HG03097 (cell line): ENCODE results near the gene RAB36.

Experiments
- ATAC-seq: cut with Tn5 transposase; IDR thresholded peaks from one replicate; pipeline ENCODE4 v1.9.1; 2021; ENCODE audit not compliant: unreplicated experiment, low FRiP score

The RAB36 gene

DNA sequence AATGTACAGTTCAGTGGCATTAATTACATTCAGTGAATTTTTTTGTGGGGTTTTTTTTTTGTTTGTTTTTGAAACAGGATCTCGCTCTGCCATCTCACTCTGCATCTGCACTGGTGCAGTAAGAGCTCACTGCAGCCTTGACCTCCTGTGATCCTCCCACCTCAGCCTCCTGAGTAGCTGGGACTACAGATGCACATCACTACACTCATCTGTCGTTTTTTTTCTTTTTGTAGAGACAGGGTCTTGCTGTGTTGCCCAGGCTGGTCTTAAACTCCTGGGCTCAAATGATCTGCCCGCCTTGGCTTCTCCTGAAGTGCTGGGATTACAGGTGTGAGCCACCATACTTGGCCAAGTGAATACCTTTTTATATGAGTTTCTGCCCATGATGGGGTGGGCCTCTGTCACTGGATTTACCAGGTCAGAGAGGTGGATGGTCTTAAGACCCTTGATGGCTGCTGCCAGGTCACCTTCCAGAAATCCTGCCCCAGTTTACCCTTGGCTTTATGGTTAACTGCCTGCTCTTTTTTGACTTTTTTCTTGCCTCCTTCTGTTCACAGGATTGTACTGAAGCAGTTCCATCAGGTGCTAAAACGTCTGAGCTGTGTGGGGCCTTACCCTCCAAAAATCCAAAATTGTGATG is 57.7 kb downstream of the RAB36 start:
- no peak for ATAC-seq

DNA sequence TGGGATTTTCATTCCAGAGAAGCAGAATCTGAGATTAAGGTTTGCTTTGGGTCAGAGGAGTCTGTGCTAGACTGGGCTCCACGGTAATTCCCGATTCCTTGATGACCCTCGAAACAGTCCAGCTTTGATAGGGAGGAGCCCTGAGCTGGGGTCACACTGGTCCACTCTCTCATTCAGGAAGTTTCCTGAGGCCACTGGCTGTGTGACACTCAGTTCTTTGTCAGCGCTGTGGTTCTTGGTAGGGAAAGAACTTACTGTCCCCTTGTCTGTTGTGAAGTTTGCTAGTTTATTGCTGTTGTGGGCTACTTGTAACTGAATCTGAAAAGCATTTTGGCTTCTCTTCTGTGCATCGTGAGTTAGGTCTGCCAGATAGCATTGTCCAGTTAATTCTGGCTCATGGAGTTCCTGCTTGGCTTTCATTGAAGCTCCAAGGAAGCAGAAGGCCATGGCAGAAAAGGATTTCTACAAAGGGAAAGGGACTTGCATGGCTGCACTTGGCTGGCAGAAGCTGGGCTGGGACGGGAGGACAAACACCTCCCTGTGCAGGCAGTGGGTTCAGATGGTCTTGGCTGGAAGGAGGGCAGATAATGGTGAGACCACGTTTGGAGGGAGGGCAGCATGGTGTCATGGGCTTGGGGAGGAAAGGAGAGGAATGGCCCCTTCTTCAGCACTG is 58.3 kb downstream of the RAB36 start:
- no peak for ATAC-seq

DNA sequence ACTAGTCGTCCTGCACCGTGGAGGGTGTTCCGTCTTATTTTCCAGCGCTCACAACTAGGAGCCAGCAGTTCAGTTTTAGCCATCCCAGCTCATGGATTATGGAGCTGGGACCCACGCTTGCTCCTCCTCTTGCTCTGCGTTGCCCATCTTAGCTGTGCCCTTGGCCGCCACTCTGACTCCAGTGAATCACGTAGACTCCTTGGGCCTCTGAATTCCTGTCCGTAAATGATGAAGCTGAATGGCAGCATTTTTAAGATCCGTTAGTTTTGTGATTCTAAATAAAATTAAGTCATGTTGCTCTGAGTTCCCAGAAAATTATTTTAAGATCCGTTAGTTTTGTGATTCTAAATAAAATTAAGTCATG is 58.8 kb downstream of the RAB36 start:
- no peak for ATAC-seq

DNA sequence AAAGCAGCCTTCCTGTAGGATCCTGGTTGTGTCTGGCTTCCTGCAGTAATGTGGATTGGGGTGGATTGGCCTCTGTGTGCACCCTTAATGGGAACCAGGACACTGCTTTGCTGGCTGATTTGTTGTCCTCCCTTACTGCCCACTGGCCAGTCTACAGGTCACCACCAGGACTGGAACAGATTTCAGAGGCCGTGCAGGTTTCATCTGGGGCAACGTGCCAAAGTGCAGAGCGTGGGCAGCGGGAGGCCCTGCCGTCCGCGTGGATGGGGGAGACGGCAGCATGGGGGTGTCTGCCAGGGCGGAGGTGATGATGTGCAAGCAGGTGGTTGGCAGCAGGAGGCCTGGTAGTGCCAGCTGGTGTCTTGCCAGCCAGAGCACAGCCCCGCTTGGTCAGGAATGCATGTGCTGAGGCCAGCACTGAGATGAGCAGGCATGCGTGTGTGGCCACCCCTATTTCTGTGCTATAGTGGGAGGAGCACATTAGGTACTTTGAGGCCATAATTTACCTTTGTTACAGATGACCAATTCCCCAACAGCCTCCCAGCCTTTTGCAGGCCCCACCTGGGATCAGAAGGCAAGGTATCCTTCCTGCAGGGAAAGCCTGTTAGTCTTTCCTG is 59.4 kb downstream of the RAB36 start:
- no peak for ATAC-seq

DNA sequence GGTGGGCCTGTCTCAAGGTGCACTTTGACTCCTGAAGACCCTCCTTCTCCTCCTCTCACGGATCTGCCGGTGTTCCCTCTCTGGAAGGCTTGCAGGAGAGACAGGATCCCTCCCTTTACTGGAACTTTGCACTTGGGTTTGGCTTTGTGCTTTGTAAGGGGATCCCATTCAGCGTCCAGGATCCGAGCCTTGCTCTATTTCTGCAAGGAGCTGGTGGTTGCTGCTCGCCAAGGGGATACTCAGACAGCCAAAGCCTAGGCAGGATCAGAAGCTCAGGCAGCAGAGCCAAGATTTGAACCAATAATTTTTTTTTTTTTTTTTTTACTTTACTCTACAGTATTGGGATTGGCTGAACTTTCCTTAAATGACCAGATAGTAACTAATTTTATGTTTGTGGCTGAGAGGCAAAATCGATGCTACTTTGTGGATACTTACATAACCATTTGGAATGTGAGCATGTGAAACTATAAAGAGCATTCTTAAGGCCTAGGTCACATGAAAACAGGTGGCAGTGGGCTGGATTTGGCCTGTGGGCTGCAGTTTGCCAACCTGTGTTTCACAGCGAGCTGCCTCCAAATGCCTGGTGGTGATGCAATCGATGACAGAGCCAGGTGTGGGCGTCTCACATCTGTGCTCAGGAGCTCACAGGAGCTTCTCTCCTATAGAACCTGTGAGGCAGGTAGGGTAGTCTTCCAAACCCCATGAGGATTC is 60.2 kb downstream of the RAB36 start:
- ATAC-seq: no peak

DNA sequence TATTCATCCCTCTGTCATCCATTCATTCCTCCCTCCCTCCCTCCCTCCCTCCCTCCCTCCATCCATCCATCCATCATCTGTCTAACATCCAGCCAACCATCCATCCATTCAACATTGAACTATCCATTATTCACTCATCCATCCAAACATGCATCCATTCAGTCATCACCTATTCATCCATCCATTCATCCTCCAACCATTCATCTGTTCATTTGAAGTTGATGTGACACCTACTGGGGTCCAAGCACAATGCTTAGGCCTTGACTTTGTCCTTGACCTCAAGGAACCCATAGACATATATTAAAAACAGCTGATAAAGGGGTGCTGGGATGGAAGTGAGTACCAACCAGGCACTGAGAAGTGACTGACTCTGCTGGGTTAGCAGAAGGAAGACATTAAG is 61.6 kb downstream of the RAB36 start:
- no peak for ATAC-seq

DNA sequence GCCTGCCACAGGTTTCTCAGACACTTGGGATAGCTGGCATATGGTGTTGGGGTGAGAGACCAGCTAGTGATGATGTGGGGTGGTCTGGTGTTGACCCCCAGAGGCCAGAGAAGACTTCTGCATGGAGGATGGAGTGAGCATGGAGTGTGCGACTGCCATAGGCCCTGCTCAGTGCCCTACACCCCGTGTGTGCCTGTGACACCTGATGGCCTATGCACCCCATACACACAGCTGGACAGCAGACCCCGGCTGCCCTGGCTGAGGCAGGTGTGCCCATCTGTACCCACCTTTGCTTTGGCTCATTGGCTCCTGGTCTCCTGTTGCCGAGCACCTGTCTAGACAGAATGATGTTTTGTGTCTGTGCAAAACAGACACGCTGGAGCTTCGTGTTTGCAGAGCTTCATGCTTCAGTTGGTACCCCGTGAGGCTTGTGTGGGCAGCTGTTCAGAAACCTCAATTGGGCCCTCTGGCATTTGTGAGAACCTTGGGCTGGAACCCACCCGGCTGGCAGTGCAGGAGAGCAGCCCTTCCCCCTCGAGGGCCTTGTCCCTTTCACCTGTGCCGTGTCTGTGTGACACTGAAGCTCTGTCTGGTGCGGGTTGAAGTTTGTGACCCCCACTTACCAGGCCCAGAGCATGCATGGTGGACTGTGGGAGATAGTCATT is 62.6 kb downstream of the RAB36 start:
- ATAC-seq: no peak

DNA sequence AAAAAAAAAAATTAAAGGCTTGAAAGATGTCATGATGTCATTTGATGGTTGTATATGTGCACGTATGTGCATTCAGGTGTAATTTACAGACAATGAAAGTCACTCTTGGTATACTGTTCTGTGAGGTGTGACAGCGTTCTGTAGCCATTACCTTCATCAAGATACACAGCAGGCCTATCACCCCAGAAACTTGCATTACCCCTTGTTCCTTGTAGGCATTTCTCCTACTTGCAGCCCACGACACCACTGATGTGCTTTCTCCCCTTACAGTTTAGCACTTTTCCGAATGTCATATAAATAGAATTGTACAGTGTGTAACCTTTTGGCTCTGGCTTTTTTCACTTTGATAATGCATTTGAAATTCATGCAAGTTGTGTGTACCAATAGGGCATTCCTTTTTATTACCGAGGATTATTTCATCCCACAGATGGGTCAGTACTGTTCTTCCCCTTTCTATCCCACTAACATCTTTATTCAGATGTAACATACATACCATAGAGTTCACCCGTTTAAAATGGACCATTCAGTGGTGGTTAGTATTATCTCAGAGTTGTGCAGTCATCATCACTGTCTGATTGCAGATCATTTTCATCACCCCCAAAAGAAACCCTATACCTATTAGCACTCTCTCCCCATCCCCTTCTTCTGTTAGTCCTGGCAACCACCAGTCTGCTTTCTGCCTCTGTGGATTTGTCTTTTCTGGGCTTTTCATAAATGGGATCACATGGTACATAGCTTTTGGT is 65.3 kb downstream of the RAB36 start:
- no peak for ATAC-seq

DNA sequence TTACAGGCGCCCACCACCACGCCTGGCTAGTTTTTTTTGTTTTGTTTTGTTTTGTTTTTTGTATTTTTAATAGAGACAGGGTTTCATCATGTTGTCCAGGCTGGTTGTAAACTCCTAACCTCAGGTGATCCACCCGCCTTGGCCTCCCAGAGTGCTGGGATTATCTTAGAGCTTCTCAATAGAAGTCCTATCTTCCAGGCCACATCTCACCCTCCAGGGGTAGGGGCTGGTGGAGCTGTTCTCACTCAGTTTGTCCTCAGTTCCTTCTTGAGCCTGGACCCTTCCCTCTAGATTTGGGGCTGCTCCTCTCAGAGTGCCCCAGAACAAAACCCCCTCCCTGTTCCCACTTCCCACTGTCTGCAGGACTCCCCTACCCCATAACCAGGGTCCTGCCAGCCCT is 66.3 kb downstream of the RAB36 start:
- no peak for ATAC-seq

DNA sequence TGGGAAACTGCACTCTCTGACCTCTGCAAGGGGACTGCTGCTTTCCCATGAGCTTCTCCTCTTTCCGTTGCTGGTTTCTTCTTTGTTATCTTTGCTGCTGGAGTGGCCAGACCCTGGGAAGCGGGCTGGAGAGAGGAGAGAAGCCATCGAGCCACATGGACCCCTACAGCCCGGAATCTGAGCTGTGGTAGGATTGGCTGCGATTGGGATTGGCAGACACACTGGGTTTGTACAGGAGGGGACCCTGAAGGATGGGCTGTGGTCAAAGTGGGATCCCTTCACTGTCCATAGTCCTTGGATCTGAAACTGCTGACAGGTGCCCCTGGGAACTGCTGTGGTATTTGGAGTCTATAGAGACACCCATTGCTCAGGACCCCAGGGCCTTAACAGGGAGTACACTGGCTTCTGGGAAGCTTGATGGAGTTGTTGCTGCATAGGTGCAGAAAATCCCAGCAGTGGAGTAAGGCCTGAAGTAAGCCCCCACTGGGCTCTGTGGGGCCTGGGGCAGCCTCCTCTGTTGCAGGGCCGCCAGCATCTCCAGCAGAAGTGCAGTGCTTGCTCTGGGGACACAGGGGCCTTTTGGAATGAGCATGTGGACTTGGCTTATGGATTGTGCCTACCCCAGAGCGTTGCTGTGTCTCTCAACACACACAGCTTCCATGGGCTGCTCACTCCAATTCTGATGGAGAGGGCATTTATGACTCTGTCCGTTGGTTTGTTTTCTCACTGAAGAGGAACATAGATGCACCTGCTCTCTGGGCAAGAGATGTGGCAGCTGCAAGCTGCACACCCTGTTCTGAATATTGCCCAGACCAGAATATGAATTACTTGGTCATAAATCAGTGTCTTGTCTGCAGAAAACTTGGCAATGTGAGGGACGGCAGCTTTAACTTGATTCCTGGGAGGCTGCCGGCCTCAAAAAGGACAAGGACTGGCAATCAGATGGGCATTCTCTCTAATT is 67.1 kb downstream of the RAB36 start:
- no peak for ATAC-seq

DNA sequence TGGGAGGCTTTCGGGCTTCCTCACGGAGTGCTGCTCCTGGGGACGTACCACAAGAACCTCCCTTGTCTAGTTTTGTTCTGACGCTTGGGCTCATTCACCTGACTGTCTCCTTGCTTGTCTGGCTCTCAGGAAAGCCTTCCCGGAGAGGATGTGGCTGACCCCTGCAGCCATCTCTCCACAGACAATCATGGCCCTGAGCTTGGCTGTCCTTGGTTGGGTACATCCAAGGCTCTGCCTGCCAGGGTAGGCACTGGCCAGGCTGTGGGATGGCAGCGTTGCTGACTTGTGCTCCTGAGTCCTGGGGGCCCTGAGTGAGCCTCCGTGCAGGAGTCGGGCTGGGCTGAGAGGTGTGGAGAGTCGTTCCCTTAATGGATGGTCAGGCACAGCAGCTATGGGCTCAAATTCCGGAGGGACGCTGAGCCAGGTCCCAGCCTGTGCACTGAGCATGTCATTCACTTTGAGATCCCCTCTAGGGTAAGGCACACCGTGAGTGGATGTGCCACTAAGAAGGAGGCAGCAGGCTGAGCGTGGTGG is 67.8 kb downstream of the RAB36 start:
- no peak for ATAC-seq

DNA sequence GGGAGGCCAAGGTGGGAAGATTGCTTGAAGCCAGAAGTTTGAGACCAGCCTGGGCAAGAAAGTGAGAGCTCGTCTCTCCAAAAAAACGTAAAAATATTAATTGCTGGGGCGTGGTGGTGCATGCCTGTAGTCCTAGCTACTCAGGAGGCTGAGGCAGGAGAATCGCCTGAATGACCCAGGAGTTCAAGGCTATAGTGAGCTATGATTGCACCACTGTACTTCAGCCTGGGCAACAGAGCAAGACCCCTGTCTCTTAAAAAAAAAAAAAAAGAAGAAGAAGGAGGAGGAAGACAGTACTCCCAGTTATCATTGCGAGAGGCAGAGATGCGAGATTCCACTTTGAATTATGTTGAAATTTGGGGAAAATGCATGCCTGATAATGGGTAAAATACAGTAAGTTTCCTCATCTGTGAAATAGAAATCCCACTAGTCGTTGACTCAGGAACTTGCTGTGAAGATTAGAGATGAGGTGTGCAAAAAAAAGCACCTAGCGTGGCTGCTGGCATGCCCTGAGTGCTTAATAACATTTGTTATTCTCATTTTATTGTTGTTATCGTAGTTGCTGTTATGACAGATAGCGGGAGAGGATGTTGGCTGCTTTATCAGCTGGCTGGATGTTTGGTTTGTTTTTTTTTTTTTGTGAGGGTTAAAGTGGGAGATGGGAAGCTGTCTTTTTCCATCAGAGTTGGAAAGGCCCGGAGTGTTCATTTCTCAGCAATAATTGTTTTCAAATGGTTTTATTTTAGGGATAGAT is 68.5 kb downstream of the RAB36 start:
- no peak for ATAC-seq
